DLD1 (cell line): Measurements from ENCODE around the gene GDF2.

Experiments used
- in situ Hi-C: cut with HindIII; loops from 2 replicates; pipeline ENCODE4 v1.10.0; 2017; ENCODE audit warnings: low sequenced_read_pairs

GDF2 gene

DNA sequence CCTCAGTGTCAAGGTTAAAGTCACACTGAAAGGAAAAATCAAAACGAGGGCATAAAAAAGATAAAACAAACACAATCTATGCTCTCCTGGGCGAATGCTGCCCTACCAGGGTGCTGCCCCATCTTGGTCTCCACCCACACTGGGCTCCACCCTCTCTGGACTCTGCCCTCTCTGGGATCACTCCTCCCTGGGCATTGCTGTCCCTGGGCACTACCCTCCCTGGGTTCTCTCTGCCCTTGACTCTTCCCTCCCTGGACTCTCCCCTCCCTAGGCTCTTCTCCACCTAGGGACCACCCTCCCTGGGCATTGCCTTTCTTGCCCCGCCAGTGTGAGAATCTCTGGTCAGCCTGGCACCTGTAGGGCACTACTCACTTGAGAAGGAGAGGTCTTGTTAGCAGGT is 8.6 kb downstream of the GDF2 start:
- in situ Hi-C loops, result no loop called here

DNA sequence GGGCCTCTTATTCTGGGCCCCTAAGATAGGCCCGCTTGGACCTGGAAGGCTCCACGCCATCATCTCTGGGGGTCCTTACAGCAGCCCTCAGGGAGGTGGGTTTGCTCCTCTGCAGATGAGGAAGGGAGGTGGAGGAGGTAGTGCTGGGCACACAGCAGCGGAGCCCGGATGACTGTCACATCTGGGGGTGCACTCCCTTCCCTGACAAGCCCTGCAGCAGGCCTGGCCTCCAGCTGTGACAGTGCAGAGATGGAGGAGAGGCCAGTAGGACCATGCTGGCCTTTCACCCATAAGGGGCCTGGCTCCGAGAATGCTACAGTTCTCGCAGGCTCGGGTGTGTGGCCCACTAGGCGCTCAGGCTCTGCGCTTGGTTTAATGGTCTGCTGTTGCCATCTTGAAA is 9.2 kb downstream of the GDF2 start:
- in situ Hi-C loops, result no loop called here

DNA sequence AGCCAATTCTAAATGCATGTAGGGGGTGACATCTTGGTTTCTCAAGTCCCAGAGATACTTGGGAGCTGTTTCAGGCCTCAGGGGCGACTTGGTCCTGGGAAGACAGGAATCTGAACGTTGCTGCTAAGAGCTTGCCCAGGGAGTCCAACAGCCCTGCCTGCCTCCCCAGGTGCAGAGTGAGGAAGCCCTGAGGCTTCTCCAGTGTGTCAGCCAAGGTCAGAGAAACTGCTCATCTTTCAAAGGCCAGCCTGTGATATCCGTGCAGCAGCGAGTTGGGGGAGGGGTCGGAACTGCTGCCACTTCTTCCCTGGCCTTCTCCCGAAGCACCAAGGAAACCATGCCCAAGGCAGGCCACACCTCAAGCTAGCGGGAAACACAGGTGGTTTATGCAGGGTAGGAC is 9.7 kb downstream of the GDF2 start:
- in situ Hi-C loops, result no loop called here

DNA sequence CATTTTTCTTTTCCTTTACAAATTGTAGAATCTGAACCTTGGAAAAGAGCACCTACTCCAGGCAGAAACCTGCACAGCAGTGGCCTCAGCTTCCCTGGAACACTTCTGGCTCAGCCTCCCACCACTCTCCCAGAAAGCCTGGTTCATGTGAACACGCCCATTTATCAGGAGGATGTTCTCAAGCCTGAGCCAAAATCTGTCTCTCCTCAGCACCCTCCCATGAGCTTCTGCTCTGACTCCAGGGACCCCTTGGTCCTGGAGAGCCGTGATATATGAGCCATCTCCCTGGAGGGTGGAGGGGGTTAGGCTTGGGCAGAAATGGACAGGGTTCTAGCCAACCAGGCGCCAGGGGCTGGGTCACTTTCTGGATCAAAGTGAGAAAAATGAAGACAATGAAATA is 10.1 kb downstream of the GDF2 start:
- in situ Hi-C loops, result no loop called here

DNA sequence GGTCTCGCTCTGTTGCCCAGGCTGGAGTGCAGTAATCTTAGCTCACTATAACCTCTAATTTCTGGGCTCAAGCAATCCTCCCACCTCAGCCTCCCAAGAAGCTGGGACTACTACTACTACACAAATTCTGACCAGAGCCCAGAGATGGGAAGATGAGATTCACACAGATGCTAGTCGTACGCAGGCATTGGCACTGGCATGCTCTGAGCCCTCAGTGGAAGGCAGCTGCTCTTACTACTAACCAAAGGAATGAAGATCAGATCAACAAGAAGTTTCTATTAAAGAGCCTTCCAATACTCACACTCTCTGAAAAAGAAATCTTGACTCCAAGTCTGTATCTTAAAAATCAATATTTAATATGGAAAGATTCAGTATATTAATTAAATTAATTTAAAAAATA is 10.7 kb downstream of the GDF2 start:
- in situ Hi-C loops, result no loop called here

DNA sequence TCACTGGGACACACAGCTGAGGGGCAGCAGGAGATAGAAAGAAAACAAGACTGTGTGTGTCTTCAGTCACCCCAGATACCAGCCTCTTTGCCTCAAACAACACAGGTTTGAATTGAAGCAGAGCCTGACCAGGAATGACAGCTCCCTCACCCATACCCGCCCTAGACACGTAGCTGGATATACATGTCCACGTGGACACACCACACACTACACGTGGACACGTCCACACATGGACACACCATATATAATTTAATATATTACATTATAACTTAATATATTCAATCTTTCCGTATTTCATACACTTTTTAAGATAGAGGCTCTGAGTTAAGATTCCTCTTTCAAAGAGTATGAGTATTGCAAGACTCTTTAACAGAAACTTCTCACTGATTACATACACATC is 11.3 kb downstream of the GDF2 start:
- in situ Hi-C loops, result no loop called here

DNA sequence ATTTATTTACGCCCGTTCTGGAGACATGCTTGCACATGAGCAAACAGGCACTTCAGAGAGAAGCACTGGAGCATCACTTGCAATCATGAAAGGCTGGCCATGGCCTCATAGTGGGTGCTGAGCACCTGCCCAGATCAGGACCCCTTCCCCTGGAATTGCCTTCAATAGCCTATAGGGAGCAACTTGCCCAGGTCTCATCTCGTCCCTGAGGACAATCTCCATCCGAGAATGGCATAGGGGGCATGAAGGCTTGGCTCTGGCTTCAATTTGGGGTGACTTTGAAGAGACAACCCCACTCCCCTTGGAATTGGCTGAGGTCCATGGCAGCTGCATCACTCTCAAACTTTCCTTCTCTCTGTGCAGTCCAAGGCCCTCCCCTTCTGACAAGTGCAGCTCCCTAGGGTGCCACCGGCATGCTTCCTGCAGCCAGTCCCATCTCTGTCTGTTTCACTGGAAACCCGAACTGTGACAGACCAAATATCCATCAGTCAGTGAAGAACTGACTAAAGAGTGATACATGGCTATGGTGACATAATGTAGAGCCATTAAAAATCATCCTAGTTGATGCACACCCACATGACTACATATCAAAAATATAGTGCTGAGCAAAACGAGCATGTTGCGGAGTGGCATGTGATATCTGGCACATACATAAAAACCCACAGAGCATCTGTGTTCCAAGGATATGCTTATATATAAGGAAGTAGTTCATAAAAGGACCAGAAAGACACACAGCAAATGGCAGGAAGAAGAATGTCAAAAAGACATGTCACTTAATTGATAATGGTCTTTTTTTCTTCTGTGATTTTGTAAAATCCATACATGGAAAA is 12.4 kb downstream of the GDF2 start:
- in situ Hi-C loops, result no loop called here

DNA sequence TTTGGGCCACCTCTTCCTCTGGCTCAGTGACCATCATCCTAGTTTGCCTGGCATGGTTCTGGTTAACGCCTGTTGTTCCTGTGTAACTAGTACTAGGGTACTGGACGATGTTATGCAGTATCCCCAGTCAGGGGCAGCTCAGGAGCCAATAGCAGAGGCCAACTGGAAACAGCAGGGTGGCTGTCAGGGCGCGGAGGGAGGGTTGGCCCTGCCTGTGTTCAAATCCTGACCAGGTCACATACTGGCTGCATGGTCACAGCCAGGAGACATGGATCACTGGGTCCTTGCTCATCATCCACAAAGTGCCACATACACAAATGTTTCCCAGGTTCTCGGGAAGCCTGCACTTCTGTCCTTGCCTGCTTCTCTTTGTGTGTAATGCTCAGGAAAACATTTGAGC is 13.7 kb downstream of the GDF2 start:
- in situ Hi-C loops, result no loop called here

DNA sequence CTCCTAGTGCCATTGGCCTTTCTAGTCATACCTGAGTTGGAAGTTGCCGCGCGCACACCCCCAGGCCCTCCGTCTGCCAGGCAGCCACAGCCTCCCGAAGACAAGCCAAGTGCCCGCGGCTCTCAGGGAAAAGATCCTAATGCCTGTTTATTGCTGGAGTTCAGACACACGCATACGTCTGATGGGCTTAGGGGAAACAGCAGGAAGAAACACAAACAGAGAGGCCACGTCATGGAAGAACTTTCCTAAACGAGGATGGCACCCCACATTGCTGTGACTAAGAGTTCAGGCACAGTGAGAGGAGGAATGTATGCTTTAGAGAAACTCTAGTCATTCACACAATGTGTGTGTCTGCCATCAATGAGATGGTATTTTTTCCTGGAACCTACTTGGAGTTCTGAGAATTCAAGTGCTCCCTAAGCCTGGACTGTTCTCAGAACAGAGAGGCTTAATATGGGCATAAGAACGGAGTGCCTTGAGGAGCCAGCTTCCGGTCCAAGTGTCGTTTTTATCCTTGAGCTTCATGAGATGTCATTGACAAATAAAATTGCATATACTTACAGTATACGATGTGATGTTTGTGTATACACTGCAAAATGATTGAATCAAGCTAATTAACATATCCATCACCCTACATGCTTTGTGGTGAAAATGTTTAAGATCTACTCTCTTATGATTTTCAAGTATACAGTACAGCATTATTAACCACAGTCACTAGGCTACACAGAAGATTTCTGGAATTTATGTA is 14.3 kb downstream of the GDF2 start:
- in situ Hi-C loops, result no loop called here

DNA sequence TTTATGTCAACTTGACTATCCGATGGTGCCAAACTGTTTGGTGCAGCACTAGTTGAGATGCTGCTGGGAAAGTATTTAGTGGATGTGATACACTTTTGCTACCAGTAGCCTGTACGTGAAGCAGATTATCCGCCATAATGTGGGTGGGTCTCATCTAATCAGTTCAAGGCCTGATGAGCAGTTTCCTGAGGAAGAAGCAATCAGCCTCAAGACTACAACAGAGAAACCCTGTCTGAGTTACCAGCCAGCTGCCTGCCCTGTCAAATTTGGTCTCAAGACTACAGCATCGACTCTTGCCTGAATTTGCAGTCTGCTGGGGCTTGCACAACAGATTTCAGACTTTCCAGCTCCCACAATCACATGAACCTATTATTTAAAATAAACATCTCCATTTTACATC is 15.1 kb downstream of the GDF2 start:
- in situ Hi-C loops, result no loop called here

DNA sequence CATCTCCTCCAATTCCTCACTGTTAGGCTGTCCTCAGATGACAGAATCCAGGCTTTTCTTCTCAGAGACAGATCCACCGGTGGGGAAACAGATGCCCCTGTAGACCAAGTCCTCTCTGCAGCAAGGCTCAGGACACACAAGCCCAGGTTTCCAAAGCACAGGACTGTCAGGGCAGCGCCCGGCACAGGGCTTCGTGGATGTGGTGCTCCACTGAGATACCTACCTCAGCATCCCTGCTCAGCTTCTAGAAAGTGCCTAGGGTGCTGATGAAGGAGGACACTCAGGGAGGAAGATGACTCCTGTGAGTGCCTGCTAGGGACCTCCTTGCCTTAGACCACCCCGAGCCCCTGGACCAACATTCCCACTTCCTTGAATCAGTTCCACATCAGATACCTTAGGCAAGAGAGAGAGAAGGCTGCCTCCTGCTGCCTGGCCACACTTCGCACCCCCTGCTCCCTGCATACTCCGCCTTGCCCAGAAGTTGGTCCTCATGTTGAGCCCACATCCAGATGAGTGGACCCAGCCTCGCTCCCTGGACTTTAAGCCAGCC is 17.0 kb downstream of the GDF2 start:
- in situ Hi-C loops, result no loop called here

DNA sequence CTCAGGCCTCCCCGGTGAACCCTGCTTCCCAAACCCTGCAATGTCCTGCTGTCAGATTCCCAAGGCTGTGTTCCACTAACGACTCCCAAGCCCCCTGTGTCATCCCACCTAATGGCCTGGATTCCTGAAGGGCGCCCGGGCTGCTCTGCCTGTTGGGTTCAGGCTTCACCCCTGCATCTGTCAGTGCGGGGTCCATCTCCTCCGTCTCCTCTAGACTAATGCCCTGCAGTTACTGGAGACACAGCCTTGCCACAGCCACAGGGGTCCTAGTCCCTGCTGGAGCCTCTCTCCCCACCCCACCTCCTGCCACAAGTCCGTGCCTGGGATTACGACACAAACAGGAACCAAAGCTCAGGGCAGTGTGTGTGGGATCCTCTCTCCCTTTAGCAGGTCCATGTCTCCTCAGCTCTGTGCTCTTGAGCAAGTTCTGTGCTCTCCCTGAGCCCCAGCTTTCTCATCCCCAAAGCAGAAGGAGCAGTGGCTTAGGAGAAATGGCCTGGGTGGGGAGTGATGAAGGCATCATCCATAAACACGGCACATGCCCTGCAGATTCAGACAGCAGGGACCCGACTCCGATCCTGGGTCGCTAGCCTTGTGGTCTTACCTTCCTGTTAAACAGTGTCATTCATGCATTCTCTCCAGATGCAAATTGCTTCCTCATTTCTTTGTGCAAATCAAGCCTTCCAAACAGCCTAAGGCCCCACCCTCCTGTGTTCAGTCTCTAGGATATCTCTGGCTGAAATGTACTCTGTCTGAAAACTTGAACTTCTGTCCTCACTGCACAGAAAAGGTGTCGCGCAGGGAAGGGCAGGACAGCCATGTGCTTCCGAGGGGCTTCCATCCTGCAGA is 17.7 kb downstream of the GDF2 start:
- in situ Hi-C loops, result no loop called here

DNA sequence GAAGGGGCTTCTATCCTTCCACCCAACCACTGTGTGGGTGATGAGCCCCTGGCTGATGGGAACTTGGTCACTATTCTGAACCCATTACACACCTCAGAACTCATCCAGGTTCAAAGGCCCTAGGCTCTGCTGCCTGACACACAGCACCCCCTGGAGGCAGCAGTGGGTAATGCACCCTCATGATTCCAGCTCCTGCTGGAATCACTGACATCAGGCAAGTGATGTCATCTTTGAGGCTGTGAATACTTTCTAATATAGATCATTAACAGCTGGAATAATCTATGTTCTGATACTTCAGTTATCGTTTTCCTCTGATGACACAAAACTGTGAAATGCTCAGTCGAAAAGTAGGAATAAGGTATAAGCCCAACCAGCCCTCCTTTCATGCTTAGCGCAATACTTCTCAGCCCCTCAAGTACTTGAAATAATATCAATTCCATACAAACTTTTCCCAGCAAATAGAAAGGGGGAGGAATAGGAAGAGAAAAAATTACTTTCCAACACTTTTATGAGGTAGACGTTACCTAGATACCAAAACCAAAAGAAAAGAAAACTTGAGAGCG is 18.4 kb downstream of the GDF2 start:
- in situ Hi-C loops, result no loop called here

DNA sequence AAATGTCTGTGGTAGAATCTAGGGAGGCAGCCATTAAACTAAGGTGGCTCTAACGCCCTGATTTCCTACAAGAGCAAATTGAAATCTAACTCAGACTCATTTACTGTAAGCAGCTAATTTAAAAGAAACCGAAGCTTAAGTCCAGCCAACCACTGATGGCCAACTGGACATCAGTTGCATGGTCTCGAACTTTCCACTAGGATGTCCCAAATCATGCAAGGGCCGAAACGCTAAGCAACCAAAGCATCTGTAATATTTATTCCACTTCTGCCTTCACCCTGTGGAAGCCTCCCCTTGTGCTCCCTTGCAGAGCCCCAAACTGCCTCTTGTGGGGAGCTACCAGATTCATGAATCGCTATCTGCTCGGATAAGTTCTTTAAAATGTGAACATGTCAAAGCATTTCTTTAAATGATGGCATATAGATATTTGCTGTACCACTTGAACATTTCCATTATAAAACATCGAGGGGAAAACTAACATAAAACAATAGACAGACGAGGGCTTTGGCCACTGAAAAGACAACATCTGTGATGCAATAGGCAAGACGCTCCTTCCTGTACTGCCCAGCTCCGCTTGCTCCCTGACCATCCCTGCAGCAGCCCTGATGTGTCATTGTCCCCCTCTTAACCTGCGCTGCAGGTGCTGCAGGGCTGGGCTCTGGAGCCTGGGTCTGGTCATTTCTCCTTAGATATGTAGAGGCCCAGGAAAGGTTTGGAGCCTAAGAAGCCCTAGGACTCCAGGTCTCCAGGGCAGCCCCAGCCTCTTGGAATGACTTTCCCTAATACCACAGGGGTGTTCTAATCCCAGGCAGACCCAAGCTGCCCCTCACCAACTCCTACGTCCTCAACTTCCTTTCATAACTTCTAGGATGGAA is 23.0 kb downstream of the GDF2 start:
- in situ Hi-C loops, result no loop called here

DNA sequence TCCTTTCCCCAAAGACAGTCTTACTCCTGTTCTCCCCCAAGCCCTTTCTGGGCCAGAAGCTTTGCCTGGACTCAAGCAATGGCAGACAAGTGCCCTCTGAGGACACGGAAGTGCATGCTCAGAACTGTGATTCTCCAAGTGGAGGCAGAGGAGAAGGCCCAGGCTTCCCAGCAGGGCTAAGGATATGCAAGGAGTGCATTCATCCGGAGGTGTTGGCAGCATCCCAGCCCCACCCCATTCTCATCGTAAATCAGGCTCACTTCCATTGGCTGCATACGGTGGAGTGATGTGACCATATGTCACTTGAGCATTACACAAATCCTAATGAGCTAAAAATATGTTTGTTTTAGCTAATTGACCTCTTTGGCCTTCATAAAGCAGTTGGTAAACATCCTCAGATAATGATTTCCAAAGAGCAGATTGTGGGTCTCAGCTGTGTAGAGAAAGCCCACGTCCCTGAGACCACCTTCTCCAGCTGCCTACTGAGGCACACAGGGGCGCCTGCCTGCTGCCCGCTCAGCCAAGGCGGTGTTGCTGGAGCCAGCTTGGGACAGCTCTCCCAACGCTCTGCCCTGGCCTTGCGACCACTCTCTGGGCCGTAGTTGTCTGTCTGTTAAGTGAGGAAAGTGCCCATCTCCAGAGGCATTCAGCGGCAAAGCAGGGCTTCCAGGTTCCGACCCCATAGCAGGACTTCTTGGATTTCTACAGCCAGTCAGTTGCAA is 24.5 kb downstream of the GDF2 start:
- in situ Hi-C loops, result no loop called here

DNA sequence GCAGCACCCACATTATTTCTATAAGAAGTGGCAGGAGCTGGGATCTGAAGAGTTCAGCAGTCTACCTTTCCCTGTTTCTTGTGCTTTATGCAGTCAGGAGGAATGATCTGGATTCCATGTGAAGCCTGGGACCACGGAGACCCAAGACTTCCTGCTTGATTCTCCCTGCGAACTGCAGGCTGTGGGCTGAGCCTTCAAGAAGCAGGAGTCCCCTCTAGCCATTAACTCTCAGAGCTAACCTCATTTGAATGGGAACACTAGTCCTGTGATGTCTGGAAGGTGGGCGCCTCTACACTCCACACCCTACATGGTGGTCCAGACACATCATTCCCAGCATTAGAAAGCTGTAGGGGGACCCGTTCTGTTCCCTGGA is 25.0 kb downstream of the GDF2 start:
- in situ Hi-C loops, result no loop called here

DNA sequence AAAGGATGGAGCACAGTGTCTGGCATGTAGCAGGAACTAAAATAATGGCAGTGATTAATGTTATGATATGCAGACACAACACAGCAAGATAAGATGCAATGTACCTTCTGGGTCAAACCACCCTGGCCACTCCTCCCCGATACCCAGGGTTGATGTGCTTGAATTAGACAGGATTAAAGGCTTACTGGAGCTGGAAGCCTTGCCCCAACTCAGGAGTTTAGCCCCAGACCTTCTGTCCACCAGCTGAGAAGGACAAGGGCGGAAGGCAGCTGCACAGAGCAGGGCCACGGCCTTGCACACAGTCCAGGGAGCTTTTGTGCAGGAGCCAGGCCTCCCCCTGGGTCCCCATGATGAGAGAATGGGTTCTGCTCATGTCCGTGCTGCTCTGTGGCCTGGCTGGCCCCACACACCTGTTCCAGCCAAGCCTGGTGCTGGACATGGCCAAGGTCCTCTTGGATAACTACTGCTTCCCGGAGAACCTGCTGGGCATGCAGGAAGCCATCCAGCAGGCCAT is 25.9 kb downstream of the GDF2 start, which contains the start of gene RBP3:
TSS of gene RBP3 (plus strand) at position 226 of the 514 bp plus-strand sequence. CDS start at position 348, 122 bp downstream.
- in situ Hi-C loops, result no loop called here

DNA sequence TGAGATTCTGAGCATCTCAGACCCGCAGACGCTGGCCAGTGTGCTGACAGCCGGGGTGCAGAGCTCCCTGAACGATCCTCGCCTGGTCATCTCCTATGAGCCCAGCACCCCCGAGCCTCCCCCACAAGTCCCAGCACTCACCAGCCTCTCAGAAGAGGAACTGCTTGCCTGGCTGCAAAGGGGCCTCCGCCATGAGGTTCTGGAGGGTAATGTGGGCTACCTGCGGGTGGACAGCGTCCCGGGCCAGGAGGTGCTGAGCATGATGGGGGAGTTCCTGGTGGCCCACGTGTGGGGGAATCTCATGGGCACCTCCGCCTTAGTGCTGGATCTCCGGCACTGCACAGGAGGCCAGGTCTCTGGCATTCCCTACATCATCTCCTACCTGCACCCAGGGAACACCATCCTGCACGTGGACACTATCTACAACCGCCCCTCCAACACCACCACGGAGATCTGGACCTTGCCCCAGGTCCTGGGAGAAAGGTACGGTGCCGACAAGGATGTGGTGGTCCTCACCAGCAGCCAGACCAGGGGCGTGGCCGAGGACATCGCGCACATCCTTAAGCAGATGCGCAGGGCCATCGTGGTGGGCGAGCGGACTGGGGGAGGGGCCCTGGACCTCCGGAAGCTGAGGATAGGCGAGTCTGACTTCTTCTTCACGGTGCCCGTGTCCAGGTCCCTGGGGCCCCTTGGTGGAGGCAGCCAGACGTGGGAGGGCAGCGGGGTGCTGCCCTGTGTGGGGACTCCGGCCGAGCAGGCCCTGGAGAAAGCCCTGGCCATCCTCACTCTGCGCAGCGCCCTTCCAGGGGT is 26.6 kb downstream of the GDF2 start:
- in situ Hi-C loops, result no loop called here
